ENCODE results near the gene NFIA. TPM values are rescaled to one million over a fixed set of nuclear protein-coding genes. Genes with fewer than 3 reads are reported as not detected.

NFIA gene
- total RNA-seq, 1 experiment from 2014 or later = 0.35 TPM

DNA sequence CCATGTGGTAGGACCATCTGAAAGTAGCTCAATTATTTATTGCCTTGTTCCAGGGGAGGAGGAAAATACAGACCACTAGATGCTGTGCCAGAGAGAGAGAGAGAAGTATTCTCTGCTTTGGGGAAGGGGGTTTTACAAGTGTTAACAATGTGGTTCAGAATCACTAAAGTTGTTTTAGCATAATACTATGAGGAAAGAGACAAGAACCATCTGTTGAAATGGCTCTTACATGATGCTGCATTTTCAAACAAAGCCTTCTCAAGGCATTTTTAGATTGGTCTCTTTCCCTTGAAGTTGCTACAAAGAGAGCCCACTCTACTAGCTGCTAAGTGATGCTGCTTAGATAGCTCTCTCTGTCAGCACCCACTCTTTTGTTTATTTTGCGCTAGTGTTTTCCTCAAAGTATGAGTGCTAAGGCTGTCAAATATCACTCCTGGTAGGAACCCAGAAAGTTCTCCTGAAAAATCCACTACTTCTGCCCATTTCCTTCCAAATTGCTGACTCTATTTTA is 255.1 kb downstream of the NFIA start:
- no peak overlapping the region for H3T11ph ChIP-seq (ENCODE audit: low read length)
- H3K14ac ChIP-seq (ENCODE audit: insufficient read depth, low read length) = no peak overlapping the region
- H3K4me2 ChIP-seq (ENCODE audit: insufficient read depth, insufficient read length, low read length) = no peak overlapping the region
- no peak overlapping the region for H3K56ac ChIP-seq (ENCODE audit: insufficient read length, low read depth, low read length)
- no peaks in the 10 kb centered on the region for H3K9me3 ChIP-seq (ENCODE audit: control insufficient read depth, low read depth, low read length)
- no peak overlapping the region for H4K5ac ChIP-seq (ENCODE audit: insufficient read length, low read depth, low read length)
- TF ChIP-seq, protein P1, sequence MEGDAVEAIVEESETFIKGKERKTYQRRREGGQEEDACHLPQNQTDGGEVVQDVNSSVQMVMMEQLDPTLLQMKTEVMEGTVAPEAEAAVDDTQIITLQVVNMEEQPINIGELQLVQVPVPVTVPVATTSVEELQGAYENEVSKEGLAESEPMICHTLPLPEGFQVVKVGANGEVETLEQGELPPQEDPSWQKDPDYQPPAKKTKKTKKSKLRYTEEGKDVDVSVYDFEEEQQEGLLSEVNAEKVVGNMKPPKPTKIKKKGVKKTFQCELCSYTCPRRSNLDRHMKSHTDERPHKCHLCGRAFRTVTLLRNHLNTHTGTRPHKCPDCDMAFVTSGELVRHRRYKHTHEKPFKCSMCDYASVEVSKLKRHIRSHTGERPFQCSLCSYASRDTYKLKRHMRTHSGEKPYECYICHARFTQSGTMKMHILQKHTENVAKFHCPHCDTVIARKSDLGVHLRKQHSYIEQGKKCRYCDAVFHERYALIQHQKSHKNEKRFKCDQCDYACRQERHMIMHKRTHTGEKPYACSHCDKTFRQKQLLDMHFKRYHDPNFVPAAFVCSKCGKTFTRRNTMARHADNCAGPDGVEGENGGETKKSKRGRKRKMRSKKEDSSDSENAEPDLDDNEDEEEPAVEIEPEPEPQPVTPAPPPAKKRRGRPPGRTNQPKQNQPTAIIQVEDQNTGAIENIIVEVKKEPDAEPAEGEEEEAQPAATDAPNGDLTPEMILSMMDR (conservative IDR thresholded peaks at IDR 0.05) = no peak; the same call in 2 of the 3 replicates
- no peak overlapping the region for H2BK12ac ChIP-seq (ENCODE audit: insufficient read length, low read depth, low read length)
- H3K4me3 Mint-ChIP-seq = no peak overlapping the region
- H3K79me2 ChIP-seq (ENCODE audit: insufficient read depth, low read length) = no peaks in the 10 kb centered on the region
- no peak overlapping the region for H4K8ac ChIP-seq (replicated peaks; ENCODE audit: insufficient read length, low read depth, low read length)
- no peaks in the 10 kb centered on the region for H4K20me1 ChIP-seq (ENCODE audit: control insufficient read depth, insufficient read depth, insufficient read length)
- H3K79me1 ChIP-seq (ENCODE audit: insufficient read depth, low read depth, low read length, poor library complexity, severe bottlenecking) = no peaks in the 10 kb centered on the region
- DNase-seq = no peak
- no peaks in the 10 kb centered on the region for H3K23me2 ChIP-seq (ENCODE audit: insufficient read length, low read depth, low read length, poor library complexity, severe bottlenecking)
- peaks cover 6% of the 10 kb centered on the region; the same call in 1 of the 2 replicates for H3K4me1 ChIP-seq (ENCODE audit: insufficient read depth, low read length)
- no peaks in the 10 kb centered on the region for H3K27me3 Mint-ChIP-seq (ENCODE audit: low read depth)
- peak overlapping the region in 1 of 3 experiments; percentile 81; a peak in 2 of 7 replicates for H3K27ac Mint-ChIP-seq
- H2AK5ac ChIP-seq (ENCODE audit: insufficient read length, low read length) = no peak overlapping the region
- H2BK120ac ChIP-seq (ENCODE audit: low read depth, low read length, poor library complexity, severe bottlenecking) = no peak overlapping the region
- WGBS (ENCODE audit: extremely low coverage, insufficient read length, low lambda C conversion rate) = no CpG with 5 or more reads among the region's 1 CpG
- H3K9me3 Mint-ChIP-seq = no peaks in the 10 kb centered on the region; a peak in 1 of 5 replicates
- H4K91ac ChIP-seq (ENCODE audit: insufficient read length, low read depth, low read length) = no peak overlapping the region
- H3K4me1 Mint-ChIP-seq = peaks cover 28 to 32% of the 10 kb centered on the region in 2 experiments
- no peak overlapping the region for H3K18ac ChIP-seq (ENCODE audit: insufficient read length, low read depth, low read length)
- no peak overlapping the region for H3K4ac ChIP-seq (ENCODE audit: low read depth, low read length)
- H3K23ac ChIP-seq (ENCODE audit: insufficient read length, low read depth, low read length) = no peak overlapping the region
- H3K36me3 Mint-ChIP-seq (ENCODE audit: insufficient read depth in 1 of 3, low read depth in 3 of 3) = no peaks in the 10 kb centered on the region
- H2BK15ac ChIP-seq (ENCODE audit: low read depth, low read length) = no peak overlapping the region
- no peak overlapping the region for H2AFZ ChIP-seq (ENCODE audit: low read length)
- no peaks in the 10 kb centered on the region; the same call in 1 of the 2 replicates for H3K27me3 ChIP-seq (ENCODE audit: insufficient read depth, low read length)
- no peak overlapping the region for H3K9ac ChIP-seq (ENCODE audit: extremely low read depth, insufficient read length, low read length)
- H2BK5ac ChIP-seq (ENCODE audit: insufficient read length, low read length) = no peak overlapping the region
- no peak overlapping the region for H3K27ac ChIP-seq (ENCODE audit: insufficient read length, low read depth, low read length)
- no peak overlapping the region for H2BK20ac ChIP-seq (ENCODE audit: low read depth, low read length, poor library complexity, severe bottlenecking)

Measured in H9 (cell line).